HFFc6 (cell line): Measurements from ENCODE around the gene RIC8A. TPM values are rescaled to one million over a fixed set of nuclear protein-coding genes. Genes with fewer than 3 reads are reported as not detected.

Source experiments
- DNase-seq: peaks from one replicate; pipeline ENCODE4 v3.0.0-alpha.2; 2018
- H3K27ac Mint-ChIP-seq: 2 replicates; pipeline ENCODE4 v1.8.0; 2020; ENCODE audit warnings: mild to moderate bottlenecking, mixed read lengths
- H3K27me3 Mint-ChIP-seq: 2 replicates; pipeline ENCODE4 v1.8.0; 2021; ENCODE audit warnings: mild to moderate bottlenecking, moderate library complexity, mixed read lengths; ENCODE audit not compliant: insufficient read depth
- H3K36me3 Mint-ChIP-seq: 2 replicates; pipeline ENCODE4 v1.8.0; 2021; ENCODE audit warnings: low read depth, mixed read lengths
- H3K4me1 Mint-ChIP-seq: 2 replicates; pipeline ENCODE4 v1.8.0; 2020; ENCODE audit warnings: low read depth, mixed read lengths
- H3K4me3 Mint-ChIP-seq: 2 replicates; pipeline ENCODE4 v1.8.0; 2020; ENCODE audit warnings: mild to moderate bottlenecking, moderate library complexity, mixed read lengths
- H3K9me3 Mint-ChIP-seq: 2 replicates; pipeline ENCODE4 v1.8.0; 2020; ENCODE audit warnings: mild to moderate bottlenecking, mixed read lengths
- CTCF ChIP-seq: fragments of 200-600 bp; sonication (generic); IDR thresholded peaks from 2 replicates; pipeline ENCODE4 v1.5.0; 2021; ENCODE audit warnings: antibody characterized with exemption, mild to moderate bottlenecking
- total RNA-seq, 6 experiments: library from RNA; stranded (reverse); fragmentation: NEBNext Ultra II Directional; extraction: Animal tissue kit (Norgen Biotek cat#: 25700); gene quantifications; 2 replicates in 1 of 6; 3 replicates in 5 of 6; pipeline ENCODE4 v1.2.3, GENCODE V29; 2021

RIC8A gene
- total RNA-seq, 6 experiments from 2014 or later: 163 to 194 (median 164) TPM

GRCh38 chr11:241634-242033 is 34.1 kb downstream of the RIC8A start:
- Mint-ChIP-seq H3K4me3 (no peak overlapping the region), H3K27ac (no peak overlapping the region; the same call in 1 of the 2 replicates)
- TF ChIP-seq CTCF: no peak

GRCh38 chr11:244376-244775 is 36.9 kb downstream of the RIC8A start:
- Mint-ChIP-seq H3K4me1 (peaks cover 17% of the 10 kb centered on the region), H3K27ac (no peak overlapping the region), H3K36me3 (peaks cover 36% of the 10 kb centered on the region), H3K27me3 (peaks cover 3% of the 10 kb centered on the region; the same call in 1 of the 2 replicates), H3K9me3 (no peaks in the 10 kb centered on the region), H3K4me3 (no peak overlapping the region)
- no peak for DNase-seq
- TF ChIP-seq CTCF: no peak

More at GRCh38 chr11:241634-242033, 34.1 kb downstream of the RIC8A start:
- peaks cover 30% of the 10 kb centered on the region for H3K36me3 Mint-ChIP-seq
- peaks cover 3% of the 10 kb centered on the region; the same call in 1 of the 2 replicates for H3K27me3 Mint-ChIP-seq
- peaks cover 35% of the 10 kb centered on the region for H3K4me1 Mint-ChIP-seq
- no peak for DNase-seq
- H3K9me3 Mint-ChIP-seq: no peaks in the 10 kb centered on the region

- Mint-ChIP-seq H3K4me1 (no peaks in the 10 kb centered on the region), H3K4me3 (no peak overlapping the region), H3K9me3 (no peaks in the 10 kb centered on the region), H3K36me3 (peaks cover 35% of the 10 kb centered on the region), H3K27me3 (no peaks in the 10 kb centered on the region; the same call in 1 of the 2 replicates), H3K27ac (no peak overlapping the region; the same call in 1 of the 2 replicates)
- TF ChIP-seq CTCF: no peak
- DNase-seq: no peak
These were observed 41.6 kb downstream of the RIC8A start for GRCh38 chr11:249062-249461.

GRCh38 chr11:250274-250673 is 42.8 kb downstream of the RIC8A start:
- Mint-ChIP-seq H3K4me1 (no peaks in the 10 kb centered on the region), H3K4me3 (no peak overlapping the region), H3K36me3 (peaks cover 33% of the 10 kb centered on the region), H3K27ac (peak overlapping the region; percentile 20; the same call in 1 of the 2 replicates), H3K9me3 (no peaks in the 10 kb centered on the region), H3K27me3 (no peaks in the 10 kb centered on the region; the same call in 1 of the 2 replicates)
- DNase-seq: no peak
- TF ChIP-seq CTCF: no peak

GRCh38 chr11:250740-251299 is 43.3 kb downstream of the RIC8A start:
- peak overlapping the region; percentile 20; the same call in 1 of the 2 replicates for H3K27ac Mint-ChIP-seq
- H3K4me1 Mint-ChIP-seq: no peaks in the 10 kb centered on the region
- no peaks in the 10 kb centered on the region; the same call in 1 of the 2 replicates for H3K27me3 Mint-ChIP-seq
- TF ChIP-seq CTCF: peak; percentile 83
- H3K9me3 Mint-ChIP-seq: no peaks in the 10 kb centered on the region
- peak; percentile 45 for DNase-seq
- H3K36me3 Mint-ChIP-seq: peaks cover 32% of the 10 kb centered on the region
- no peak overlapping the region for H3K4me3 Mint-ChIP-seq
